ENCODE data around the gene TENM4.

Gene TENM4

GRCh38 chr11:79168530-79169110, 272.2 kb downstream of the TENM4 start:
- no peak for DNase-seq

- no peak for DNase-seq
Measured at GRCh38 chr11:79167510-79168188, 273.2 kb downstream of the TENM4 start.

DNA sequence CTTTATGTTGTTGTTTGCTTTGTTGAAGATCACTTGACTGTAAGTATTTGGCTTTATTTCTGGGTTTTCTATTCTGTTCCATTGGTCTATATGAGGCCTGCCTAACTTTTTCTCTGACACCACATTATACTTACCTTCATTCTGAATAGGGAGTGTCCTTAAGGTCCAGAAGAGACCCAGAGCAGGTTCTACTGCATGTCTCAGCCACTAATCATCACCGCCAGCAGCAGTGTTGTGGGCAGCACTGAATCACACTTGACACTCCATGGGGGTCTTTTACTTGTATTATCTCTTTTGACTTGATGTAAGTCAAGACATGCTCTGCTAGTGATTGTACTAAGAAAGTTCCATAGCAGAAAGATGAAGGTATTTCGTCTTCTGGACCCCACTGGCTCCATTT, 274.9 kb downstream of the TENM4 start:
- no peak for DNase-seq

GRCh38 chr11:79160791-79161403, 279.9 kb downstream of the TENM4 start:
- no peak for DNase-seq

- DNase-seq, result no peak
Measured at GRCh38 chr11:79159657-79160450, 281.0 kb downstream of the TENM4 start.

- DNase-seq, result no peak
Measured at GRCh38 chr11:79157738-79158137, 283.1 kb downstream of the TENM4 start.

DNA sequence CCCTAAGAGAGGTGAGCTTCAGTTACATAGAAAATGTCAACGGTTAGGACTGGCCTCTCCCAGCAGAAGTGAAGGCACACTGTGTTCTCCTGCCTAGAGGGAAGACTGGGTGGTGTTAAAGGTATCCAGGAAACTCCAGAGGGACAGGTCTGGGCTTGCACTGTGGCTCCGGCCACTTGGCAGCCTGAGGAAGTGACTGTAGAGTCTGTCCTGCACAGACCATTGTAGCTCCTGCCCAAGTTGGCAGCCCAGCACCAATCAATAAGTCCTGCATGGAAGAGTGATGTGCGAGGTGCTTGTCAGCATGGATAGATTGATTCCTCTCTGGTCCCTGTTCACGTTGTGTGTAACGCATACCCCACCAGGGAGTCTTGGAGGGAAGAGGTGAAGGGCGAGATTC, 284.8 kb downstream of the TENM4 start:
- no peak for DNase-seq

GRCh38 chr11:79155237-79155636, 285.6 kb downstream of the TENM4 start:
- no peak for DNase-seq

DNA sequence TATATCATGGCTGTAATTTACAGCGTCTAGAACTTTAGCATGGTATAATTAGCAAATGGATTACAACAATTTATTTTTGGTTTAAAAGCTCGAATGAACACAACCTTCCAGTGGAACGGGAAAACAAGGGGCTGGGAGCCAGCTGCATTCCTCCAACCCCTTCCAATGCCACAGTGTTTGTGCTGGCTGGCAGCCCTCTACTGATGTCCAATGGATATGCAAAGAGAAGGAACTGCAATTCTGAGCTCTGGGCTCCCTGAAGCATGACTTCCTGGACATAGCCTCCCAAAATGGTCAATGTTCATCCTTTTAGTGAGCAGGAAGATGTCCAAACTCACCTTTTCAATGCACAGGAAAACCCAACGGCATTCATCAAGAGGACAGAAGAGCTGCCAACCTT, 288.3 kb downstream of the TENM4 start:
- no peak for DNase-seq

- DNase-seq, result no peak
Measured at GRCh38 chr11:79151396-79151795, 289.4 kb downstream of the TENM4 start.

DNA sequence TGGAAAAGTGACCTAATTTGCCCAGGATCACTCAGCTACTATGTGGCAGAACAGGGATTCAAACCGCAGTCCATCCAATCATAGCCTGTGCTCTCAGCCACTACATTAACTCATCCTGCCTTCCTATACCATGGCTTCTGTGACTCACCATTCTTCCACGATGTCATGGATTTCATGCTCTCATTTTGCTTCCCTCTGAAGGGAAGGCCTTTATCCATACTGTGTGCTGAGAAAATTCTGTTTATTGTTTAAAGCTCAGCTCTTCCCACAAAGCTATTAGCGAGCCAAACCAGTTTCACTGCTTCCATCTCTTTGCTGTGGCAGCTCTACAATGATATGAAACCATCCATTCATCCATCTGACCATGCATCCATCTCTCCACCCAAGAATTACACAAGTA, 289.9 kb downstream of the TENM4 start:
- no peak for DNase-seq

- DNase-seq, result no peak
Measured at GRCh38 chr11:79150320-79150719, 290.5 kb downstream of the TENM4 start.

DNA sequence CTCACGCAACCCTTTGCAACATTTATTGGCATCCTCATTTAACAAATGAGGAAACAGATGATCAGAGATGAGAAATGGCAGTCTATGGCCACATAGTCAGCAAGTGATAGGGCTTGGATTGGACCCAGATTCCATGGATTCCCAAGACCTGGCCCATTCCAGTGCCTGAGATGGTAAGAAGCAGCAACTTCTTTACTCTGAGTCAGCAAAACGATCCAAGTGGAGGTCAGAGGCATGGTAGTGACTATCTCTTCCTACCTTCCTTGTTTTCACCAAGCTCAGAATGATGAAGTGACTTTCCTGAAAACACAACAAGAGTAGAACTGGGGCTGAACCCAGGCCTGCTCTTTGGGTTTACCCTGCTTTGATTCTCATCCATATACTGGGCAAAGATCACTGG, 293.1 kb downstream of the TENM4 start:
- no peak for DNase-seq

DNA sequence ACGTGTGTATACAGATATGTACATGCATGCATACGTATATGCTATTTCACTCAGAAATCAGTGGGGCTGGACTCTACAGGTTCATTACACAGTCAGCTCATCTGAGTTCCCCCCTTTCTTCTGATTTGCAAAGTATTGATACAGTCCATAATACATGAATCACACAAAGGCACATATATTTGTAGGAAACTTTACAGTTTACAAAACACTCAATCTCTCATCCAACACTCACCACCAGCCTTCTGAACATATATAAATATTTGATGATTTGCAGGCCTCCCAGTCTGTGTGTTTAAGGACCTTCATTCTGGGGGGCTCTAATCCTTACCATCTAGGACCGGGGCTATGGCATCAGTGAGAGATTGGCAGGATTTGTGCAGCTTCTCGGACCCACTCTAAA, 293.8 kb downstream of the TENM4 start:
- DNase-seq, result no peak

DNA sequence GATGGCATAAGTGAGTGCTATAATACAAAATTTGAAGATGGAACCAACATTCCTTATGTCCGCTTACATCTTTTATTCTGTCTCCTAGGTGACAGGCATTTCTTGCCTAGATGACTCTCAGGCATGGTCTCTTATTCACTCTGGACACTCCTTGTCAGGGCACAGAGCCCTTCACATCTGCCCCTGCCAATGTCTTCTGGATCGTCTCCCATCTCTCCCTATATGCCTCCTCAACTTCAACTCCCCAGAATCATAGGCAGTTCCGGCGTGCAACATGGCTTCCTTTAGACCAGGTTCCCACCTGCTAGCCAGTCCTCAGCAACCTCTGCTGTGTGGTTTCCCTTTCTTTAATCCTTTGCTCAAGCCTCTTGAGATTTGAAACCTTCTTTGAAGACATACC, 300.9 kb downstream of the TENM4 start:
- peak; percentile 35 for DNase-seq

- no peak for DNase-seq
Measured at GRCh38 chr11:79129702-79130101, 311.1 kb downstream of the TENM4 start.

- no peak for DNase-seq
Measured at GRCh38 chr11:79128291-79128690, 312.5 kb downstream of the TENM4 start.

DNA sequence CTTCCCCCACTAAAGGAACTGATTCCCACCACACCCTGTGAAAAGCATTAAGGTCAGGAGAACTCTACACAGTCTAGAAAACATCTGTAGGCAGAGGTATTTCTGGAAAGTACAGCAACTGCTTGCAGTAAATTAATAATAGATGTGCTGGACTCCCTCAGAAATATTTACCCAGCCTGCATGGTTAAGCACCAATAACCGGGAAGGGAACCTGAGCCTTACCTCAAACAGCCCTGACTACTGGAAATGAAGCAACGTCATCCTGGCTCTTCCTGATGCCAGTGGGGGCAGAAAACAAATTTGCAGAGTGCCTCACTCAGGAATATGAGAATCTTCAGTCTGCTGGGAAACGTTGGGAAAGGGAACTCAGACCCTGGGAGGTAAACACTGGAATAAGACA, 318.1 kb downstream of the TENM4 start:
- DNase-seq, result no peak

DNA sequence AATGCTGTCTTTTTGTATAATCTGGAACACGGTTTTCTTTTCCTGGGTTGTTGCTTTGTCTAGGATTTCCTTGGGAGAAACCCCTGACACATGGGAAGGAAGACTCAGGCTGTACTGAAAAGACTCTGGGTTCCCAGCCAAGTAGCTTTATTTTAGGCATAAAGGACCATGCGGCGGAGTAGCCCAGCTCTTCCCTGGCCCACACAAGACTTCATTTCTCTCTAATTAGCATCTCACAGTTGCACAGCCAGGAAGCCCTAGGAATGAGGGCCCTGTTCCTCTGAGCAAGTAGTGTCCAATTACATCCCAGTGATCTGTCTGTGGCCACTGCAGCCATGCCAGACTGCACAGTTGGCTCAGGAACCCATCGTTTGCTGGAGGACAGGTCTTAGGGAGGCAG, 319.5 kb downstream of the TENM4 start:
- DNase-seq, result no peak

- no peak for DNase-seq
Measured at GRCh38 chr11:79119491-79120284, 321.1 kb downstream of the TENM4 start.

DNA sequence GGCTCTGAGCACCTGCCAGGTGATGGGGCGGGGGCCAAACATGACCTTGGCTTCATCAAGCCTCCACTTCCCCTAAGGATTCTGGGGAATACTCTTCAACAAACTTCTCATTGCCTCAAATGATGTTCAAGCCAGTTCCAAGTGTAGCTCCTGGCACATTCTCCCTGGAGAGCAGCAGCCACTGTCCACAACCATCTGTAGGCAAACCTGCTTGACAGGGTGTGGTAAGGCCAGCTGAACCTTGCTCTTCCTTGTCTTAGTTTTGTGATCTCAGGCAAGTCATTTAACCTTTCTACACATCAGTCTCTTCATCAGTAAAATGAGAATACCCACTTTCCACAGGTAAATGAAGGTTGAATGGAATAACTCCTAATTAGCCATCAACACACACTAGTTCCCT, 323.3 kb downstream of the TENM4 start:
- no peak for DNase-seq

DNA sequence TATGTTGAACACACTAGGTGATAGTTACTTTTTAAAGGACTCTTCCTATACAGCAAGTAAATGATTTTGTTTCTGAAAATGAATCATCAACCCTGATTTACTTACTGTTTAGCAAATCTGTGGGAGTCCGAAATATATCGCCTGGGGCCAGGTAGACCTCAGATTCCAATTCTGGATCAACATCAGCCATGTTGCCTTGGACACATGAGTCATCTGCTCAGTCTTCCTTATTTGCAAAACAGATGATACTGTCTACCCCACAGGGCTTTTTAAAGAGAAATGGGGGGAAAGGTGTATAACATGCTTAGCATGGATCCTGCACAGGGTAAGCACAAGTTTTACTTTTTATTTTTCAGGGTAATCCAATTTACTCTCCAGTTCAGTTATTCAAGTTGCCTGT, 324.2 kb downstream of the TENM4 start:
- no peak for DNase-seq

Measured in right kidney (tissue), 1 donor.